ENCODE measurements around the gene FAT1.
A peak's percentile ranks its signal among the peaks of the same experiment; 100 is the strongest.

Gene FAT1

DNA sequence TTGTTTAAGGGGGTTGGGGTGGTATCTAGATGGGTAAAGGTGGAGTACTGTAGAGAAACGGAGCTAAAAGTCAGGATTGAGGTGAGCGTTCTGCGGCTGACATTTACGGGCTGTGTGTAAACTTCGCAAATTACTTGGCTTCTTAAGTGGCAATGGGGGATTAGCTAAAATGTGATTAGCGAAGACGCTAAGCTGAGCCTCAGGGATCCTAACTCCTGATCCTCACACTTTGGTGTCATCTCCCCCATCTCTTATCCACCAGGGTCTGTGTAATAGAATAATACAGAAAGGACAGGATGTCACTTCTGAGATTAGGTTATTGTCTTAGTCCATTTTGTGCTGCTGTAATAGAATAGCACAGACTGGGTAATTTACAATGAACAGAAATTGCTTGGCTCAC lies 10.6 kb upstream of the FAT1 start:
- Histone ChIP-seq H3K4me3 (ENCODE audit: severe bottlenecking) (no peak overlapping the region), H3K9me3 (ENCODE audit: severe bottlenecking) (no peaks in the 10 kb centered on the region), H3K27ac (ENCODE audit: poor library complexity, severe bottlenecking) (peak overlapping the region; percentile 92), H3K4me1 (ENCODE audit: insufficient read depth, poor library complexity, severe bottlenecking) (peaks cover 32% of the 10 kb centered on the region), H3K27me3 (ENCODE audit: insufficient read depth, poor library complexity, severe bottlenecking) (no peaks in the 10 kb centered on the region), H3K36me3 (ENCODE audit: low read depth) (no peaks in the 10 kb centered on the region)
- DNase-seq (ENCODE audit: low spot score), result no peak
- TF ChIP-seq, protein P1, sequence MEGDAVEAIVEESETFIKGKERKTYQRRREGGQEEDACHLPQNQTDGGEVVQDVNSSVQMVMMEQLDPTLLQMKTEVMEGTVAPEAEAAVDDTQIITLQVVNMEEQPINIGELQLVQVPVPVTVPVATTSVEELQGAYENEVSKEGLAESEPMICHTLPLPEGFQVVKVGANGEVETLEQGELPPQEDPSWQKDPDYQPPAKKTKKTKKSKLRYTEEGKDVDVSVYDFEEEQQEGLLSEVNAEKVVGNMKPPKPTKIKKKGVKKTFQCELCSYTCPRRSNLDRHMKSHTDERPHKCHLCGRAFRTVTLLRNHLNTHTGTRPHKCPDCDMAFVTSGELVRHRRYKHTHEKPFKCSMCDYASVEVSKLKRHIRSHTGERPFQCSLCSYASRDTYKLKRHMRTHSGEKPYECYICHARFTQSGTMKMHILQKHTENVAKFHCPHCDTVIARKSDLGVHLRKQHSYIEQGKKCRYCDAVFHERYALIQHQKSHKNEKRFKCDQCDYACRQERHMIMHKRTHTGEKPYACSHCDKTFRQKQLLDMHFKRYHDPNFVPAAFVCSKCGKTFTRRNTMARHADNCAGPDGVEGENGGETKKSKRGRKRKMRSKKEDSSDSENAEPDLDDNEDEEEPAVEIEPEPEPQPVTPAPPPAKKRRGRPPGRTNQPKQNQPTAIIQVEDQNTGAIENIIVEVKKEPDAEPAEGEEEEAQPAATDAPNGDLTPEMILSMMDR (IDR thresholded peaks at IDR 0.05; ENCODE audit: poor library complexity, severe bottlenecking), result no peak
- ATAC-seq (ENCODE audit: low read depth), result no peak

GRCh38 chr4:186733778-186734177 lies 10.1 kb upstream of the FAT1 start:
- Histone ChIP-seq H3K4me1 (ENCODE audit: insufficient read depth, poor library complexity, severe bottlenecking) (peaks cover 34% of the 10 kb centered on the region), H3K27ac (ENCODE audit: poor library complexity, severe bottlenecking) (peak overlapping the region; percentile 92), H3K36me3 (ENCODE audit: low read depth) (no peaks in the 10 kb centered on the region), H3K4me3 (ENCODE audit: severe bottlenecking) (no peak overlapping the region), H3K27me3 (ENCODE audit: insufficient read depth, poor library complexity, severe bottlenecking) (no peaks in the 10 kb centered on the region), H3K9me3 (ENCODE audit: severe bottlenecking) (no peaks in the 10 kb centered on the region)
- TF ChIP-seq, protein P1 (IDR thresholded peaks at IDR 0.05; ENCODE audit: poor library complexity, severe bottlenecking), result no peak
- DNase-seq (ENCODE audit: low spot score) (no peak), ATAC-seq (ENCODE audit: low read depth) (no peak)

- no peak for ATAC-seq (ENCODE audit: low read depth)
- H3K36me3 ChIP-seq (ENCODE audit: low read depth), result 0 out of 2 replicates have a peak, but pooled peaks cover 3% of the 10 kb centered on the region
- TF ChIP-seq, protein P1 (IDR thresholded peaks at IDR 0.05; ENCODE audit: poor library complexity, severe bottlenecking), result no peak
- peaks cover 30% of the 10 kb centered on the region for H3K4me1 ChIP-seq (ENCODE audit: insufficient read depth, poor library complexity, severe bottlenecking)
- no peaks in the 10 kb centered on the region for H3K9me3 ChIP-seq (ENCODE audit: severe bottlenecking)
- DNase-seq (ENCODE audit: low spot score), result no peak
- H3K4me3 ChIP-seq (ENCODE audit: severe bottlenecking), result no peak overlapping the region
- H3K27ac ChIP-seq (ENCODE audit: poor library complexity, severe bottlenecking), result peak overlapping the region; percentile 98
- no peaks in the 10 kb centered on the region for H3K27me3 ChIP-seq (ENCODE audit: insufficient read depth, poor library complexity, severe bottlenecking)
Measured at GRCh38 chr4:186730621-186731020, 7.0 kb upstream of the FAT1 start.

DNA sequence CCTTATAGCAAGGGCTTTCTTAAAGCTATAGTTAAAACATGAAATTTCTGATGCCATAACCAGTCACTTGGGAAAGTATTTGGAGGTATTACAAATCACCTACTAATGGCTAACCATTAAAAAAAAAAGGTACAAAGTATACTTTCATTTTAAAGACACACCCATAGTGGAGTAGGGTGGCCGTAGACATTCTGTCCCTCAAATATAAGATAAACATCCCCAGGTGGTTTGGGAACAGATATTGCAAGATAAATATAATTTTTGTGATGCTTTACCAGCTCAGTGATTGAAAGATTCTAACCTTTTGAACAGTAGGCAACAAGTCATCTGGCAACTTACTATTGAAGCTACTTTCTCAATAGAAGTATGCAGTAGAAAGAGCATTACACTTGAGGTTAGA lies 6.2 kb upstream of the FAT1 start:
- no peak overlapping the region for H3K4me3 ChIP-seq (ENCODE audit: severe bottlenecking)
- 0 out of 2 replicates have a peak, but pooled peaks cover 3% of the 10 kb centered on the region for H3K36me3 ChIP-seq (ENCODE audit: low read depth)
- peaks cover 22% of the 10 kb centered on the region for H3K4me1 ChIP-seq (ENCODE audit: insufficient read depth, poor library complexity, severe bottlenecking)
- DNase-seq (ENCODE audit: low spot score), result no peak
- no peaks in the 10 kb centered on the region for H3K27me3 ChIP-seq (ENCODE audit: insufficient read depth, poor library complexity, severe bottlenecking)
- TF ChIP-seq, protein P1 (IDR thresholded peaks at IDR 0.05; ENCODE audit: poor library complexity, severe bottlenecking), result no peak
- no peaks in the 10 kb centered on the region for H3K9me3 ChIP-seq (ENCODE audit: severe bottlenecking)
- peak overlapping the region; percentile 98 for H3K27ac ChIP-seq (ENCODE audit: poor library complexity, severe bottlenecking)
- no peak for ATAC-seq (ENCODE audit: low read depth)

- peak; percentile 64 for ATAC-seq (ENCODE audit: low read depth)
Measured at GRCh38 chr4:186728631-186729271, 5.1 kb upstream of the FAT1 start.

More at GRCh38 chr4:186728631-186729271, 5.1 kb upstream of the FAT1 start:
- Histone ChIP-seq H3K4me3 (ENCODE audit: severe bottlenecking) (peak overlapping the region; percentile 97), H3K27ac (ENCODE audit: poor library complexity, severe bottlenecking) (peak overlapping the region; percentile 98), H3K36me3 (ENCODE audit: low read depth) (0 out of 2 replicates have a peak, but pooled peaks cover 3% of the 10 kb centered on the region), H3K9me3 (ENCODE audit: severe bottlenecking) (no peaks in the 10 kb centered on the region), H3K27me3 (ENCODE audit: insufficient read depth, poor library complexity, severe bottlenecking) (no peaks in the 10 kb centered on the region), H3K4me1 (ENCODE audit: insufficient read depth, poor library complexity, severe bottlenecking) (peaks cover 22% of the 10 kb centered on the region)
- TF ChIP-seq, protein P1 (IDR thresholded peaks at IDR 0.05; ENCODE audit: poor library complexity, severe bottlenecking), result no peak
- no peak for DNase-seq (ENCODE audit: low spot score)
